ENCODE results near the gene ADK.
"Not testable (repeated sequence)": the region's sequence is repeated elsewhere in the genome, so short reads cannot be mapped to it uniquely, and the experiment has no call there.

The ADK gene

GRCh38 chr10:74150990-74151878 lies at the start of gene ADK:
Gene ADK, plus strand, starts transcription at chr10:74151221. Its CDS starts 58 bp downstream, at chr10:74151279.
- peak; percentile 99 for DNase-seq (ENCODE audit: low spot score)

- no peak for DNase-seq (ENCODE audit: low spot score)
Measured at GRCh38 chr10:74103560-74104258, 47.3 kb upstream of the ADK start.

- DNase-seq (ENCODE audit: low spot score): no peak
Measured at GRCh38 chr10:74104480-74104879, 46.5 kb upstream of the ADK start.

GRCh38 chr10:74104996-74105395 lies 46.0 kb upstream of the ADK start:
- DNase-seq (ENCODE audit: low spot score): no peak

GRCh38 chr10:74107391-74107790 lies 43.6 kb upstream of the ADK start:
- no peak for DNase-seq (ENCODE audit: low spot score)

- DNase-seq (ENCODE audit: low spot score): peak; percentile 55
Measured at GRCh38 chr10:74109452-74109851, 41.6 kb upstream of the ADK start.

- DNase-seq (ENCODE audit: low spot score): no peak
Measured at GRCh38 chr10:74110120-74110519, 40.9 kb upstream of the ADK start.

- no peak for DNase-seq (ENCODE audit: low spot score)
Measured at GRCh38 chr10:74111799-74112198, 39.2 kb upstream of the ADK start.

- DNase-seq (ENCODE audit: low spot score): no peak
Measured at GRCh38 chr10:74113546-74113945, 37.5 kb upstream of the ADK start.

- DNase-seq (ENCODE audit: low spot score): peak; percentile 52
Measured at GRCh38 chr10:74114041-74114448, 37.0 kb upstream of the ADK start.

- DNase-seq (ENCODE audit: low spot score): no peak
Measured at GRCh38 chr10:74117738-74118137, 33.3 kb upstream of the ADK start.

- no peak for DNase-seq (ENCODE audit: low spot score)
Measured at GRCh38 chr10:74118804-74119203, 32.2 kb upstream of the ADK start.

GRCh38 chr10:74120911-74121310 lies 30.1 kb upstream of the ADK start:
- DNase-seq (ENCODE audit: low spot score): no peak

GRCh38 chr10:74121368-74121767 lies 29.7 kb upstream of the ADK start:
- no peak for DNase-seq (ENCODE audit: low spot score)

GRCh38 chr10:74122060-74122459 lies 29.0 kb upstream of the ADK start:
- DNase-seq (ENCODE audit: low spot score): no peak

- DNase-seq (ENCODE audit: low spot score): no peak
Measured at GRCh38 chr10:74123081-74123480, 27.9 kb upstream of the ADK start.

- no peak for DNase-seq (ENCODE audit: low spot score)
Measured at GRCh38 chr10:74133923-74134820, 16.8 kb upstream of the ADK start.

GRCh38 chr10:74135452-74135851 lies 15.6 kb upstream of the ADK start:
- DNase-seq (ENCODE audit: low spot score): no peak

- DNase-seq (ENCODE audit: low spot score): no peak
Measured at GRCh38 chr10:74137992-74138391, 13.0 kb upstream of the ADK start.

- not testable (repeated sequence) for DNase-seq (ENCODE audit: low spot score)
Measured at GRCh38 chr10:74138596-74138995, 12.4 kb upstream of the ADK start.

GRCh38 chr10:74139981-74140380 lies 11.0 kb upstream of the ADK start:
- DNase-seq (ENCODE audit: low spot score): no peak

GRCh38 chr10:74140553-74140952 lies 10.5 kb upstream of the ADK start:
- no peak for DNase-seq (ENCODE audit: low spot score)

Measured in putamen (tissue), 1 donor.